Measurements from ENCODE around the gene SLC5A4. TPM values are rescaled to one million over a fixed set of nuclear protein-coding genes. Genes with fewer than 3 reads are reported as not detected.
"Not testable (repeated sequence)": the region's sequence is repeated elsewhere in the genome, so short reads cannot be mapped to it uniquely, and the experiment has no call there.

Gene SLC5A4
- total and polyA plus RNA-seq, 4 donors: 0.10 to 2.9 (median 1.6) TPM

DNA sequence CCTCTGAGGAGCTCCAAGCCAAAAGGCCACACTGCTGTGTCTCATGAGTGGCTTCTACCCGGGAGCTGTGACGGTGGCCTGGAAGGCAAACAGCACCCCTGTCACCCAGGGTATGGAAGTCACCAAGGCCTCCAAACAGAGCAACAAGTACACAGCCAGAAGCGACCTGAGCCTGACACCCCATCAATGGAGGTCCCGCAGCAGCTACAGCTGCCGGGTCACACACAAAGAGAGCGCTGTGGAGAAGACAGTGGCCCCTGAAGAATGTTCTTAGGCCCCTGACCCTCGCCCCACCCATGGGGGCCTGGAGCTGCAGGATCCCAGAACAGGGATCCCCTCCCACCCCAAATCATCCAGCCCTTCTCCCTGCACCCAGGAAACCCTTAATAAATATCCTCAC, 55.2 kb downstream of the SLC5A4 start:
- Histone ChIP-seq H3K9me3 (ENCODE audit: control insufficient read depth, low read length) (no peaks in the 10 kb centered on the region), H3K4me1 (ENCODE audit: control insufficient read depth in 1 of 2, insufficient read depth in 2 of 2, low read length in 2 of 2) (no peaks in the 10 kb centered on the region), H3K36me3 (ENCODE audit: control insufficient read depth in 1 of 2, insufficient read depth in 2 of 2, low read length in 1 of 2) (no peaks in the 10 kb centered on the region), H3K27me3 (ENCODE audit: control insufficient read depth in 1 of 2, insufficient read depth in 2 of 2, low read length in 1 of 2) (no peaks in the 10 kb centered on the region), H3K4me3 (ENCODE audit: low read length in 2 of 2) (no peak overlapping the region), H3K27ac (ENCODE audit: low read depth in 1 of 2, low read length in 2 of 2) (no peak overlapping the region)
- WGBS, 2 donors: 71 to 77% methylated on average over 7 of the region's 7 CpGs
- DNase-seq (no peak), ATAC-seq (ENCODE audit: low FRiP score) (no peak)
- intact Hi-C loops (cut with DNase I): no loop called here

- intact Hi-C loops (cut with DNase I): no loop called here
- DNase-seq: no peak
- no peaks in the 10 kb centered on the region for H3K9me3 ChIP-seq (ENCODE audit: control insufficient read depth, low read length)
- WGBS, 2 donors: 87 to 93% methylated on average over 6 of the region's 6 CpGs
- no peaks in the 10 kb centered on the region for H3K4me1 ChIP-seq (ENCODE audit: control insufficient read depth in 1 of 2, insufficient read depth in 2 of 2, low read length in 2 of 2)
- ATAC-seq (ENCODE audit: low FRiP score): no peak
- H3K27ac ChIP-seq (ENCODE audit: low read depth in 1 of 2, low read length in 2 of 2): no peak overlapping the region
- H3K27me3 ChIP-seq (ENCODE audit: control insufficient read depth in 1 of 2, insufficient read depth in 2 of 2, low read length in 1 of 2): no peaks in the 10 kb centered on the region
- H3K36me3 ChIP-seq (ENCODE audit: control insufficient read depth in 1 of 2, insufficient read depth in 2 of 2, low read length in 1 of 2): no peaks in the 10 kb centered on the region
- H3K4me3 ChIP-seq (ENCODE audit: low read length in 2 of 2): no peak overlapping the region
Observed at GRCh38 chr22:32199341-32199740, 55.8 kb downstream of the SLC5A4 start.

- WGBS, 2 donors: 80 to 85% methylated on average over 5 of the region's 5 CpGs
- DNase-seq; H3K9me3 ChIP-seq (ENCODE audit: control insufficient read depth, low read length); intact Hi-C loops (cut with DNase I); H3K36me3 ChIP-seq (ENCODE audit: control insufficient read depth in 1 of 2, insufficient read depth in 2 of 2, low read length in 1 of 2); H3K4me1 ChIP-seq (ENCODE audit: control insufficient read depth in 1 of 2, insufficient read depth in 2 of 2, low read length in 2 of 2); H3K27ac ChIP-seq (ENCODE audit: low read depth in 1 of 2, low read length in 2 of 2); H3K27me3 ChIP-seq (ENCODE audit: control insufficient read depth in 1 of 2, insufficient read depth in 2 of 2, low read length in 1 of 2); ATAC-seq (ENCODE audit: low FRiP score); H3K4me3 ChIP-seq (ENCODE audit: low read length in 2 of 2): not testable (repeated sequence)
Observed at GRCh38 chr22:32197553-32198226, 57.5 kb downstream of the SLC5A4 start.

- H3K4me1 ChIP-seq (ENCODE audit: control insufficient read depth in 1 of 2, insufficient read depth in 2 of 2, low read length in 2 of 2); intact Hi-C loops (cut with DNase I); H3K27me3 ChIP-seq (ENCODE audit: control insufficient read depth in 1 of 2, insufficient read depth in 2 of 2, low read length in 1 of 2); DNase-seq; ATAC-seq (ENCODE audit: low FRiP score); H3K9me3 ChIP-seq (ENCODE audit: control insufficient read depth, low read length); H3K36me3 ChIP-seq (ENCODE audit: control insufficient read depth in 1 of 2, insufficient read depth in 2 of 2, low read length in 1 of 2); H3K27ac ChIP-seq (ENCODE audit: low read depth in 1 of 2, low read length in 2 of 2); H3K4me3 ChIP-seq (ENCODE audit: low read length in 2 of 2): not testable (repeated sequence)
- WGBS, 2 donors: 44 to 63% methylated on average over 3 of the region's 3 CpGs
Observed at GRCh38 chr22:32195900-32196299, 59.2 kb downstream of the SLC5A4 start.

GRCh38 chr22:32193346-32193745, 61.8 kb downstream of the SLC5A4 start:
- intact Hi-C loops (cut with DNase I); ATAC-seq (ENCODE audit: low FRiP score); H3K27ac ChIP-seq (ENCODE audit: low read depth in 1 of 2, low read length in 2 of 2); H3K4me1 ChIP-seq (ENCODE audit: control insufficient read depth in 1 of 2, insufficient read depth in 2 of 2, low read length in 2 of 2); H3K4me3 ChIP-seq (ENCODE audit: low read length in 2 of 2); H3K27me3 ChIP-seq (ENCODE audit: control insufficient read depth in 1 of 2, insufficient read depth in 2 of 2, low read length in 1 of 2); H3K9me3 ChIP-seq (ENCODE audit: control insufficient read depth, low read length); H3K36me3 ChIP-seq (ENCODE audit: control insufficient read depth in 1 of 2, insufficient read depth in 2 of 2, low read length in 1 of 2): not testable (repeated sequence)
- 80 to 84% methylated on average over 9 of the region's 9 CpGs for WGBS, 2 donors
- DNase-seq: peak in 1 of 2 donors; percentile 51

- ATAC-seq (ENCODE audit: low FRiP score); H3K27ac ChIP-seq (ENCODE audit: low read depth in 1 of 2, low read length in 2 of 2); H3K4me1 ChIP-seq (ENCODE audit: control insufficient read depth in 1 of 2, insufficient read depth in 2 of 2, low read length in 2 of 2); H3K9me3 ChIP-seq (ENCODE audit: control insufficient read depth, low read length); H3K36me3 ChIP-seq (ENCODE audit: control insufficient read depth in 1 of 2, insufficient read depth in 2 of 2, low read length in 1 of 2); H3K4me3 ChIP-seq (ENCODE audit: low read length in 2 of 2); intact Hi-C loops (cut with DNase I); H3K27me3 ChIP-seq (ENCODE audit: control insufficient read depth in 1 of 2, insufficient read depth in 2 of 2, low read length in 1 of 2): not testable (repeated sequence)
- DNase-seq: peak in 1 of 2 donors; percentile 47
- WGBS, 2 donors: 80 to 84% methylated on average over 15 of the region's 15 CpGs
Observed at GRCh38 chr22:32191021-32191420, 64.1 kb downstream of the SLC5A4 start.

GRCh38 chr22:32185821-32186220, 69.3 kb downstream of the SLC5A4 start:
- DNase-seq (peak in 1 of 2 donors; percentile 44), ATAC-seq (ENCODE audit: low FRiP score) (no peak)
- no peak overlapping the region for H3K27ac ChIP-seq (ENCODE audit: low read depth in 1 of 2, low read length in 2 of 2)
- no peaks in the 10 kb centered on the region for H3K27me3 ChIP-seq (ENCODE audit: control insufficient read depth in 1 of 2, insufficient read depth in 2 of 2, low read length in 1 of 2)
- no peak overlapping the region for H3K4me3 ChIP-seq (ENCODE audit: low read length in 2 of 2)
- intact Hi-C loops (cut with DNase I): loop anchor here in 1 of 2 donors (10.0 kb wide), 1 partner anchor 59 kb away; no protein-coding TSS in a partner anchor
- no peaks in the 10 kb centered on the region for H3K4me1 ChIP-seq (ENCODE audit: control insufficient read depth in 1 of 2, insufficient read depth in 2 of 2, low read length in 2 of 2)
- WGBS, 2 donors: 76 to 77% methylated on average over 3 of the region's 3 CpGs
- no peaks in the 10 kb centered on the region for H3K36me3 ChIP-seq (ENCODE audit: control insufficient read depth in 1 of 2, insufficient read depth in 2 of 2, low read length in 1 of 2)
- H3K9me3 ChIP-seq (ENCODE audit: control insufficient read depth, low read length): peaks cover 1% of the 10 kb centered on the region

DNA sequence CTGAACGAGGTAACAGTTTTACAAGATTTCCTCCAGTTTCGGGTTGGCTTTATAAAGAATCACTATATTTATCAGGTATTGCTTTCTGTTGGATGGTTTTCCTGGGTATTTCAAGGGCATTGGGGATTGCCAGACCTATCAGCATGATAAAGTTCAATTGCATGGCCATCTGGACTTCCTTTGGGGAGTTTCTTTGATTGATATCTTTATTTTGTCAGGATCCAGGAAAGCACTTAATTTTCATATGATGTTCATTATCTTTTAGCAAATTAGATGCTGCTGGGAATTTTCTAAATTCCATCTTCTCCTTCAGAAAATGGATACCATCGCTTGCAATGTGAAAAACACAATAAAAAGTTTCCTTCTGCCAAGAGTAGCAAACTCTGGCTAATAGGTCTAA, 71.5 kb downstream of the SLC5A4 start:
- intact Hi-C loops (cut with DNase I): loop anchor here in 1 of 2 donors (10.0 kb wide), 1 partner anchor 61 kb away; no protein-coding TSS in a partner anchor
- Histone ChIP-seq H3K4me3 (ENCODE audit: low read length in 2 of 2) (no peak overlapping the region), H3K9me3 (ENCODE audit: control insufficient read depth, low read length) (peaks cover 1% of the 10 kb centered on the region), H3K27ac (ENCODE audit: low read depth in 1 of 2, low read length in 2 of 2) (no peak overlapping the region), H3K4me1 (ENCODE audit: control insufficient read depth in 1 of 2, insufficient read depth in 2 of 2, low read length in 2 of 2) (no peaks in the 10 kb centered on the region), H3K27me3 (ENCODE audit: control insufficient read depth in 1 of 2, insufficient read depth in 2 of 2, low read length in 1 of 2) (no peaks in the 10 kb centered on the region), H3K36me3 (ENCODE audit: control insufficient read depth in 1 of 2, insufficient read depth in 2 of 2, low read length in 1 of 2) (no peaks in the 10 kb centered on the region)
- ATAC-seq (ENCODE audit: low FRiP score) (no peak), DNase-seq (no peak)
- WGBS, 2 donors: 80 to 83% methylated on average over 3 of the region's 3 CpGs

DNA sequence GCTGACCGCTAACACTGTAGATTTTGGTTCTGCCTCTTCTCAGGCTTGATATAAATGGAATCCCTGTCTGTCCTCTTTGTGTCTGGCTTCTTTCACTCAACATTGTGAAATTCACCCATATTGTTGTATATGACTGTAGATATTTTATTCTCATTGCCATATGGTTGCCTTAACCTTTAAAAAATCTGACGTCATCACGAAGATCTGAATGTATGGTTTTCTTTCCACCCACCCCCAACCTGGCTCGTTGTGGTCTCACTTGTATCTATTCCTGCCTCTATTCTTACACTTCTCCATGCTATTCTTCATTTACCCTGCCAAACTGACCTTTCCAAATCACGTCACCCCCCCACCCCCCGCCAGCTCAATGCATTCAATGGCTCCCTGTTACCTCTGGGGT, 74.1 kb downstream of the SLC5A4 start:
- no peak overlapping the region for H3K27ac ChIP-seq (ENCODE audit: low read depth in 1 of 2, low read length in 2 of 2)
- peaks cover 3% of the 10 kb centered on the region for H3K9me3 ChIP-seq (ENCODE audit: control insufficient read depth, low read length)
- DNase-seq (no peak), ATAC-seq (ENCODE audit: low FRiP score) (no peak)
- H3K4me3 ChIP-seq (ENCODE audit: low read length in 2 of 2): no peak overlapping the region
- no peaks in the 10 kb centered on the region for H3K4me1 ChIP-seq (ENCODE audit: control insufficient read depth in 1 of 2, insufficient read depth in 2 of 2, low read length in 2 of 2)
- H3K27me3 ChIP-seq (ENCODE audit: control insufficient read depth in 1 of 2, insufficient read depth in 2 of 2, low read length in 1 of 2): no peaks in the 10 kb centered on the region
- WGBS, 2 donors: 72 to 79% methylated on average over 6 of the region's 6 CpGs
- intact Hi-C loops (cut with DNase I): loop anchor here in 1 of 2 donors (10.0 kb wide), 1 partner anchor 64 kb away; no protein-coding TSS in a partner anchor
- H3K36me3 ChIP-seq (ENCODE audit: control insufficient read depth in 1 of 2, insufficient read depth in 2 of 2, low read length in 1 of 2): no peaks in the 10 kb centered on the region

All from aorta (tissue), 5 donors.